SKM-1 treated with dmso at 0.1 percent for 144 hours (cell line): ENCODE results near the gene KIF19.

Experiments used
- DNase-seq: peaks from one replicate; lab custom pipeline; 2025; ENCODE audit not compliant: unreplicated experiment; lab: John Stamatoyannopoulos, UW

Gene KIF19

DNA sequence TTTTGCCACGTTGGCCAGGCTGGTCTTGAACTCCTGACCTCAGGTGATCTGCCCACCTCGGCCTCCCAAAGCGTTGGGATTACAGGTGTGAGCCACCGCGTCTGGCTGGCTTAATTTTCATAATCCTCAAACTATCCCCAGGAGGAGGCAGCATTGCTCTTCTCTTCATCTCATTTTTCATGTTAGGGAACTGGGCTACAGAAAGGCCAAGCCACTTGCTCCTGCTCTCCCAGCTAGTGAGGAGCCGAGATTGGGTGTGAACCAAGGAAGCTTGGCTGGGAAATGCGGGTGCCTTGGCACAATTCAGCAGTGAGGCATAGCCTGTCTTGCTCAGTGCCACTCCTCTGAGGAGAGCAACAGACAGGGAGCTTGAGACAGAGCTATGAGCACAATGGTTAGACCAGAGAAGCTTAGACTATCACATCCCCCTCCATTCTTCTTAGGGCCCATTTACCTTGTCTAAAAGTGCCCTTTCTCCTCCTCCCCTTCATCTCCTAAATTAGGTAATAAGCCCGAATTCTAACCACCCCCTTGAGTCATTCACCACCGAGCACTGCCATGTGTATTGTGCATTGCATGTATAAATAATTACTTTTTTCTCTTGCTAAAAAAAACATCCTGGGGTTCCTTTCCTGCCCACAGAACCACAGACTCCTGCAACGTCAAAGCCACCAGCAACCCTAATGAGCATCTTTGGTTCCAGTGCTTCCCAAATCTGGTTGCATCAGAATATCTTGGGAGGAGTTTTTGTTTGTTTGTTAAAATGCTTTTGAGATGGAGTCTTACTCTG lies 20.0 kb upstream of the KIF19 start:
- no peak for DNase-seq

DNA sequence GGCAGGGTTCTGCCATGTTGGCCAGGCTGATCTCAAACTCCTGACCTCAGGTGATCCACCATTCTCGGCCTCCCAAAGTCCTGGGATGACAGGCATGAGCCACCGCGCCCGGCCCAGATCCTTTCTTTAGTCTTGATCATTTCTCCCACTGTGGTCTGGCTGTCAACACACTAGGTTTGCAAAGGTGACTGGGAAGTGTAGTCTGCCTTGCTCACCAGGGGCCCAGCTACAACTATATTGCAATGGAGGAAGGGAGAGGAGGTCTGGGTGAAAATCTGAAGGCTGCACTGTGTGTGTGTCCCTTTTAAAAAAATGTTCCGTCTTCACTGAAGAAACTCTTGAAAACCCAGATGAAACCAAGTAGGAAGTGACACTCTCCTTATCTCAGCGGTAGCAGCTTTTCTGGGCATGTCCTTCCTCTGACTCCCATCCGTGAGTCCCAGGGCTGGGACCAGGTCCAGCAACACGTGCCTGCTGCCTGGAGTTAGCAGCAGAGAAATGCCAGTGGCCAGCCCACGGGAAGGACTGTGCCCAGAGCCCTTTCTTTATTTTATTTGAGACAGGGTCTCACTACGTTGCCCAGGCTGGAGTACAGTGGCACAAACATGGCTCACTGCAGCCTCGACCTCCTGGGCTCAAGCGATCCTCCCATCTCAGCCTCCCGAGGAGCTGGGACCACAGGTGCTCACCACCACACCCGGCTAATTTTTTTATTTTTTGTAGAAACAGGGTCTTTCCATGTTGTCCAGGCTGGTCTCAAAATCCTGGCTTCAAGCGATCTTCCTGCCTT lies 17.8 kb upstream of the KIF19 start:
- DNase-seq = peak; percentile 15

GRCh38 chr17:74309902-74310301 lies 16.1 kb upstream of the KIF19 start:
- no peak for DNase-seq

DNA sequence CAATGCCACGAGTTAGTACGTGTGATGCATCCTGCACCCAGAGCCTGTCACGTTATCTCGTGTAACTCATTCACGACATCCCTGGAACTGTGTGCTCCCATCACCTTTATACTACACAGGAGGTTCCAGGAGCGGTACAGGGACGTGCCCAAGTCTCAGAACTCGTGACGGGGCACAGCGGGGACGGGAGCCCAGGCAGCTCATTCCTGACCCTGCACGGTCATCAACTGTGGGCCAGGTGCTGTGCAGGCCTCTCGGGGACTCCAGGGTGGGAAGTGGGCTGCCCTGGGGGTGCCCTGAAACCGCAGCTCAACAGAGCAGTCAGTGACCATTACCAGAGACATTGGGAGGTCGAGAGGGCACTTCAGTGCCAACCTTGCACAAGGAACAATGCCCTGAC lies 11.1 kb upstream of the KIF19 start:
- DNase-seq = no peak

- DNase-seq = no peak
Observed at GRCh38 chr17:74316220-74316619, 9.8 kb upstream of the KIF19 start.

GRCh38 chr17:74317071-74317470 lies 9.0 kb upstream of the KIF19 start:
- DNase-seq = no peak

GRCh38 chr17:74318391-74318790 lies 7.6 kb upstream of the KIF19 start:
- no peak for DNase-seq

GRCh38 chr17:74324521-74324920 lies 1.5 kb upstream of the KIF19 start:
- no peak for DNase-seq

GRCh38 chr17:74325376-74325742 lies 667 bp upstream of the KIF19 start:
- no peak for DNase-seq

DNA sequence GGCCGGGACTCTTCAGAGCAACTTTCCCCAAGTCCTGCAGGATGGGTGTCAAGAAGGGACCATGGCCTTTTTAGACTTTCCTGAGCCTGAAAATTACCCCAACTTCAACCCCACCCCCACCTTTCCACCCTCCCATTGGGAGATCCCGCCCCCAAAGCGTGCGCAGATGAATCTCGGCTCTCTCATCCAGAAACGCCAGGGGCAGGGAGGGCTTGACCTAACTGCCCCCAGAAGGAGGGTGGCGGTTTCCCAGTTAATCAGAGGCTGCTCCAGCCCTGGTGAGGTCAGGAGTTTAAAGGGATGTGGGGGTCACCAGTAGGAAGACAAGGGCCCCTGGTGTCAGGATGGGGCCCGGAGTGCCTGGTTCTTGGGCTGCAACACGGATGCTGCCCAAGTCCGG lies 480 bp downstream of the KIF19 start:
- DNase-seq = no peak

DNA sequence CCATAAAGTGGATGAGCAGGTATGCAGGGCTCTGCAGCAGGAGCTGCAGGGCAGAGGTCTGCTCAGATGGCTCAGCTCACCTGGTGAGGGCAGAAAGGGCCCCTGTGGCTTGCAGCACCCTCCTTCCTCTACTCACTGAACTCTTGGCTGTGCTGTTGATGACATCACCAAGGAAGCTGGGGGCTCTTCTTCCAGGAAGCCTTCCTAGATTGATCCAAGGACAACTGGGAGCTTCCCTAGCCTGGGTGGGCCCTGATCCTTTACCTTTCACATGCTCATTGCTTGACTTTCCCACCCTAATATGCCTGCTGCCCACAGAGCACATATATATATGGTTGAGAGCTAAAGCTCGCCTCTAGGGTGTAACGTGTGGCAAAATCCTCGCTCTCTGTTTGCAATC lies 2.5 kb downstream of the KIF19 start:
- DNase-seq = no peak

DNA sequence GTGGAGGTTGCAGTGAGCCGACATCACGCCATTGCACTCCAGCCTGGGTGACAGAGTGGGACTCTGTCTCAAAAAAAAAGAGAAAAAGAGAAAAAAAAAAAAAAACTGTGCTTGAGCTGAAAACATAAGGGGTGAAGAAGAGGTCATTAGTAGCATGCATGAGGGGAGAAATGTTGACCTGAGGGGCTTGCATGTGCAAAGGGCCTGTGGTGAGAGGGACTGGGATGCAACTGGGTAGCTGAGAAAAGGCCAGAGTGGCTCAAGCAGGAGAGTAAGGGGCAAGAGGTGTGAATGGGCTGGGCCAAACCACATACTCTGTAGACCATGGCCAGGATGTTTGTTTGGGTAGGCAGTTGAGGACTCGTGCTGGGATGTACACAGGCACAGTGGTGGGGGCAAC lies 3.4 kb downstream of the KIF19 start:
- no peak for DNase-seq

GRCh38 chr17:74330446-74330845 lies 4.4 kb downstream of the KIF19 start:
- no peak for DNase-seq

DNA sequence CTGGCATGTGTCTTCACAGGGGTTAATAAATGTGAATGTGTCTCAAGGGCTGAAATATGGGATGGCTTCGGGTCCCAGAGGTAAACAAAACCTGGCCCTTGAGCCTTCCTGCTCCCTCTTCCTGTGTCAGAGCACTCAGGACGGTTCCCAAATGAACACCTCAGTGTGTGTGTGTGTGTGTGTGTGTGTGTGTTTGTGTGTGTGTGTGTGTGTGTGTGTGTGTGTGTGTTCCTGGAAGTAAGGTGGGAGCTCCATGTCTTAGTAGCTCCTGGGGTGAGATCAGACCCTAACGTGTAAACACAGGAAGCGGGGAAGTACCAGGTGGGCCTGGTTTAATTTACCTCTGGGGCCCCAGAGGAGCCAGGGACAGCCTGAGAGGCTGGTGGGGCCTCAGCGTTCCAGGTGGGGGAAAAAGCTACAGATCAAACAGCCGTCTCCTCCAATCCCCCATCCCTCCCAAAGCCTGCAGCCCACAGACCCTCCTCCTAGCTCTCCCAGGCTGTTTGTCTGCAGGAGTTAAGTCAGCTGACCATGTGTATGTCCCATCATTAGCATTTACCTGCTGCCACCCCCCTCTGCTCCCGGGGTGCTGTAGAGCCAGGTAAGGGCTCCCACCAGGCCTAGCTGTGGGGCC lies 6.1 kb downstream of the KIF19 start:
- DNase-seq = no peak

DNA sequence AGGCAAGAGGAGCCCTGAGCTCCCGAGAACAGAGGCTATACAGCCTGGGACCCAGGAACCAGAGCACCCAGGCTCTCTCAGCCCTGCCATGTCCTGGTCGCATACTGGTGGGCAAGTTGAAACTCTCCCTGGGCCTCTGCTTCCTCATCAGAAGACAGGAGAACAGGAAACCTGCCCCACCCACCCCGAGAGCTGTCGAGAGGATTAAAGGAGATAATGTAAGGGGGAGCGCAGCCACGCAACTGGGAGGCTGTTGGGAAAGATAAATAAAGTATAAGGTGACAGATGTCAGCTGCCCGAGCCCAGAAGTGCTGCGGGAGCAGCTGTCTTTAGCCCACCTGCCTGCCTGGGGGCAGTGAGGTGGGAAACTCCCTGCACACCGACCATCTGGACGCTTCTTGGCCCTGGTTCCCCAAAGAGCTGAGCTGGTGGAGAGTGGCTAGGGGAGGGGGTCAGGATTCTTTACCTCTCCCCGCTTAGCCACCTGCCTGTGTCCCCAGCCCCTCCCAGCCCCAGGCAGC lies 6.8 kb downstream of the KIF19 start:
- no peak for DNase-seq

GRCh38 chr17:74334393-74335039 lies 8.5 kb downstream of the KIF19 start:
- no peak for DNase-seq

DNA sequence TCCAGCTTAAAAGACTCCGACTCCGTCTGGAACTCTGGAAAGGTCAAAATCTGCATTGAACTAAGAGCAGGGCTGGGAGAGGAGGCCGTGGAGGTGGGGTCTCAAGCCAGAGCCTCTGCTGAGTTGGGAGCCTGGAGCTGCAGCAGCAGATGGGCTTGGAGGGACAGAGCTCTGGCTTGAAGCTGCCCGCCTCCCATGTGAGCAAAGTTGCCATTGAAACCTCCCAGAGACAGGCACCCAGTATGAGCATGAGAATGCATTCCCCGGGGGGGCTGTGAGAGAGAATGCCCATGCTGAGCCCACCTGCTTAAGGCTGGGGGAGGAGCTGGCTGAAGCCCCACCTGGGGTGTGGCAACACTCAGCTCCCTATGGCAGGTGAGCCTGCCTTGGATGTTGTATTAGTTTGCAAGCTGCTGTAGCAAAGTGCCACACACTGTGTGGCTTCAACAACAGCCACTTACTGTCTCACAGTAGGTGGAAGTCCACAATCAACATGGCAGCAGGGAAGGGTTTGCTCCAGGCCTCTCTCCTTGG lies 9.6 kb downstream of the KIF19 start:
- DNase-seq = no peak

GRCh38 chr17:74336307-74336706 lies 10.3 kb downstream of the KIF19 start:
- DNase-seq = no peak

DNA sequence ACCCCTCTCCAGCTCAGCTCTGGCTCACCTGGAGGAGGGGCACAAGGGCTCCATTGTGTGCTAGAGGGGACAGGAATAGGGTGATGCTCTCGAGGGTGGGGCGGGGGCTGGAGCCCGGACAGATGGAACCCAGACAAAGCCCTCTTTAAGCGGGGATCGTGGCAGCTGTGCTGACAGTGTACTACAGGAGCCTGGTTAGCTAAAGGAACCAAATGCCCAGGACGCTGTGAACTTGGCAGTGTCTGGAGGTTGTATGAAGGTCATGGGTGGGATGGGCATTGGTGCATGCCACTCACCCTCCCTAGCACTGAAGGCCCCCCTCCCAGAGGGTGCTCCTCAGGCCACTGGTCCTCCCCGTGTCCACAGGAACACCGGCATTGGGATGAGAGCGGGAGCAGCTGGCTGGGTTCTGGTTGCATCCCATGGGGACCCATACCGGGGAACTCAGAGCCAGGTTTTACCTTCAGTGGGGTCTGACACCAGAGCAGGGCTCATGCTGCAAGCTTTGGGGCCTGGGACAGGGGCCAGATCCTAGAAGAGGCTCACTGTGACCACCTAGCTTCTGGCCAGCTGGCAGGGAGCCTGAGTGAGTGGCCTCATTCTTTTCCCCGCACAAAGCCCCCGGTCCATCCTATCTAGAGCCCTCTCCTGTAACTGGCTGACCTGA lies 11.9 kb downstream of the KIF19 start:
- DNase-seq = no peak

- DNase-seq = no peak
Observed at GRCh38 chr17:74339537-74340195, 13.6 kb downstream of the KIF19 start.
